ENCODE results near the gene TTC33. TPM values are rescaled to one million over a fixed set of nuclear protein-coding genes. Genes with fewer than 3 reads are reported as not detected.
"Not testable (repeated sequence)": the region's sequence is repeated elsewhere in the genome, so short reads cannot be mapped to it uniquely, and the experiment has no call there.

TTC33 gene
- total RNA-seq, 1 experiment from 2014 or later: 16.7 TPM

DNA sequence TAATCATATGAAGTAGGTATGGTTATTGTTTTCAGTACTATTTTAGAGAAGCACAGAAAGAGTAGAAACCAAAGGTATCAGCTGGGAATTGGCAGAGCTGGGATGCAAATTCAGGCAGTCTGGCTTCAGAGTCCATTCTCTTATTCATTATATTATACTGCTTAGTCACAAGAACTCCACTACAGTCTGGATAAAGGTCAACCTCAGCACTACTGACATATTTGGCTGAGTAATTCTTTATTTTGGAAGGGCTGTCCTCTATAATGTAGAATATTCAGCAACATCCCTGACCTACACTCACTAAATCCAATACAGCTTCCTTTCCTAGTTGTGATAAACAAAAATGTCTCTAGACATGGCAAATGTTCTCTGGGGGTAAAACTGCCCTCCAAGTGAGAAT, 38.5 kb downstream of the TTC33 start:
- peak; percentile 66 for DNase-seq (ENCODE audit: low read depth)

DNA sequence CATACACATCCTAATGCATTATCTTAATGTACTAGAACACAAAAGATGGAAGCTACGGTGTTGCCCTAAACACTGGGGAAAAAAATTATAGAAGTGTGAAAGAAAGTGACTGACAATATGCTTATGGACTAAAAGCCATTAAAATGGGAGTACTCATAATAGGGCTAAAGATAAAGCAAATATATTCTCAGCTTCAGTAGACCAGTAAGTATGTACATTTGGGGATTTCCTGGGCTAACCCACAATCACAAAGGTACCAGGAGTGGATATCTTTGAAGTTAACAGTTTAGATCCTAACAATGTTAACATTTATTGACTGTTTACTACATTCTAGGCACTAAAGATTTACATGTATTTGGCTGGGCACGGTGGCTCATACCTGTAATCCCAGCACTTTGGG, 39.2 kb downstream of the TTC33 start:
- DNase-seq (ENCODE audit: low read depth): no peak

DNA sequence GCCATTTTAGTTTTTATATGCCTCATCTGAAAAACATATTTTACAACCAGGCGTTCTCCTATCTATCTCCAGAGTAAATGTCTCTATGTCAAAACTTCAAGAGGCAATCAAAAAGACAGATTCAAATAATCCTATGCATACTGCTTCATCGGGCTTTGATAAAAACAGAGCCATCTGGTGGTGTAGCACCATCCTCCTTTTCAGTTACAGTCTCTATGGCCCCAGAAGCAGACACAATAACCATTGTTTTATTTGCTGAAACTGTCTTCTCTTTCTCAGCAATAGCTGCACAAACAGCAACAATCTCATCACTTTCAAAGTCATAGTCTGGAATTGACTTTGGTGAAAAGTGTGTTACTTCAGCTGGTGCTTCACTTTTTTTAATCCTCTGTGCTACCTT, 39.8 kb downstream of the TTC33 start:
- peak; percentile 23 for DNase-seq (ENCODE audit: low read depth)

DNA sequence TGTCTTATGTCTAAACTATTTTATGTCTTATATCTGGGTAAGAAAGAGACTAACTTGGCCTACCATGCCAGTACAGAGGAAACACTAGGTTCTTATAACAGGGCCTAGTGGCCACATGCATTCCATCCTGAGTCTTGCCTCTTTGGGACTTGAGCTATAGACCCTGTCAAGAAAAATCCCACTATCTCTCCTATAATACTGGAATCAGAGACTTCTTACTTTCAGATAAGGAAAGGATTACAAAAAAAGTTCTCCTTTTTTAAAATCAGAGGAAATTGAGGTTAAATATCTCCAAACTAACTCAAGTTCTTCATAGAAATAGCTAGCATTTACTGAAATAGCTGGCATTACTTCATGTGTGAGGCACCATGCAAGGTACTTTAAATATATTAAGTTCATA, 41.8 kb downstream of the TTC33 start:
- no peak for DNase-seq (ENCODE audit: low read depth)

DNA sequence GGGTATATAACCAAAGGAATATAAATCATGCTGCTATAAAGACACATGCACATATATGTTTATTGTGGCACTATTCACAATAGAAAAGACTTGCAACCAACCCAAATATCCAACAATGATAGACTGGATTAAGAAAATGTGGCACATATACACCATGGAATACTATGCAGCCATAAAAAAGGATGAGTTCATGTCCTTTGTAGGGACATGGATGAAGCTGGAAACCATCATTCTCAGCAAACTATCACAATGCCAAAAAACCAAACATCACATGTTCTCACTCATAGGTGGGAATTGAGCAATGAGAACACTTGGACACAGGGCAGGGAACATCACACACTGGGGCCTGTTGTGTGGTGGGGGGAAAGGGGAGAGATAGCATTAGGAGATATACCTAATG, 45.2 kb downstream of the TTC33 start:
- DNase-seq (ENCODE audit: low read depth): not testable (repeated sequence)

DNA sequence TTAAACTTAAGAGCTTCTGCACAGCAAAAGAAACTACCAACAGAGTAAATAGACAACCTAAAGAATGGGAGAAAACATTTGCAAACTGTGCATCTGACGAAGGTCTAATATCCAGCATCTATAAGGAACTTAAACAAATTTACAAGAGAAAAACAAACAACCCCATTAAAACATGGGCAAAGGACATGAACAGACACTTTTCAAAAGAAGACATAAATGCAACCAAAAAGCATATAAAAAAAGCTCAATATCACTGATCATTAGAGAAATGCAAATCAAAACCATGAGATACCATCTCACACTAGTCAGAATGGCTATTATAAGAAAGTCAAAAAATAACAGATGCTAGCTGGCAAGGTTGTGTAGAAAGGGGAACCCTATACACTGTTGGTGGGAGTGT, 50.3 kb downstream of the TTC33 start:
- DNase-seq (ENCODE audit: low read depth): not testable (repeated sequence)

DNA sequence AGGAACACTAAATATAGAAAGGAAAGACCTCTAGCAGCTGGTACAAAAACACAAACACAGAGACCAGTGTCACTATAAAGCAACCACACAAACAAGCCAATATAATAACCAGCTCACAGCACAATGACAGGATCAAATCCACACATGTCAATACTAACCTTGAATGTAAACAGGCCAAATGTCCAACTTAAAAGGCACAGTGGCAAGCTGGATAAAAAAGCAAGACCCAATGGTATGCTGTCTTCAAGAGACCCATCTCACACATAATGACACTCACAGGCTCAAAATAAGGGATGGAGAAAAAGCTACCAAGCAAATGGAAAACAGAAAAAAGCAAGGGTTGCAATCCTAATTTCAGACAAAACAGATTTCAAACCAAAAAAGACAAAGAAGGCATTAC, 53.7 kb downstream of the TTC33 start:
- not testable (repeated sequence) for DNase-seq (ENCODE audit: low read depth)

DNA sequence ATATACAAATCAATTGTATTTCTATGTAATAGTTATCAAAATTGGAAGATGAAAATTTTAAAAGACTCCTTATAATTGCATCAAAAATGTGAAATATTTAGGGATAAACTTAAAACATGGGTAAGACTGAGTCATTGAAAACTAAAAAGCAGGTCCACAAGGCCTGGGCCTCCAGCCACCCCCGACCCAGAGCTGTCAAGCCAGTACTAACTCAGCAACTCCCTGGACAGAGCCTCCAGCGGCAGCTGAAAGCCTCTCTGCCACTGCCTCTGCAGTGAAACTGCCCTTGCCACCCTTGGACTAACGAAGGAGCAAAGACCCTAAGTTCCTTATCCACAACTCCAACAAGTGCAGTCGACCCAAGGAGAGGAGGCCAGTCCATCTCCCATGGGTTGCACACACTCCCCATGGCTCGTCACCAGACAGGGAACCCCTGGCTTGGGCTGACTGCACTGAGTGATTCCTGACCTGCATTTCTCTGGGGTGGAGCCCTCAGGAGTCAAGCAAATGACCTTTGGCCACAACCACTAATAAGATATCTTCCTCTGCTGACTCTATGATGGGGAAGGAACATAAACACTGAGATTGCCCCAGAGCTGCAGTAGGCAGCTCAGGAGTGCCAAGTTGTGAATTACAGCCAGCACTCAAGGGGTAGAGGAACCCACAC, 55.5 kb downstream of the TTC33 start:
- DNase-seq (ENCODE audit: low read depth): no peak

DNA sequence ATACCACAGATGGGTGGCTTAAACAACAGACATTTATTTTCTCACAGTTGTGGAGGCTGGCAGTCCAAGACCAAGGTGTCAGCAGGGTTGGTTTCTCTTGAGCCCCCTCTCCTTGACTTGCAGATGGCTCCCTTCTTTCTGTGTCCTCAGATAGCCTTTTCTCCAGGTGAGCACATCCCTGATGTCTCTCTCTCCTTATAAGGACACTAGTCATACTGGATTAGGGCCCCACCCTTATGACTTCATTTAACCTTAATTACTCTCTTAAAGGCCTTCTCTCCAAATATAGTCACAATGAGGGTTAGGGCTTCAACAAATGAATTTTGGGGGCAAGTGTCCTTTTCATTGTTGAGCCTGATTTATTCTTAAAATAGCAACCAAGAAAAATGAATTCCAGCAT, 61.3 kb downstream of the TTC33 start:
- DNase-seq (ENCODE audit: low read depth): no peak

DNA sequence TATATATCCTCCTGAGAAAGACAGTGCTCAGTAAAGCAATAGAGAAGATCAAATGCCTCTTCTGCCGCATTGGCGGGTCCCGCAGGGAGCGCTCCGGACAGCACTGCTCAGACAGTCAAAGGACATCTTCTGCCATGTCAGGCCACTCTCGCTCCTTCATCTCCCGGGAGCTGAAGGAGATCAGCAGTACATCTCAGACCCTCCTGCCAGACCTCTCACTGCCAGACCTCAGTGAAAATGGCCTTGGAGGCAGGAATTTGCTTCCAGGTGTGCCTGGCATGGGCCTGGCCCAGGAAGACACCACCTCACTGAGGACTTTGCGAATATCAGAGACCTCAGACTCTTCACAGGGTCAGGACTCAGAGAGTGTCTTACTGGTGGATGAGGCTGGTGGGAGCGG, 63.9 kb downstream of the TTC33 start:
- DNase-seq (ENCODE audit: low read depth): no peak

DNA sequence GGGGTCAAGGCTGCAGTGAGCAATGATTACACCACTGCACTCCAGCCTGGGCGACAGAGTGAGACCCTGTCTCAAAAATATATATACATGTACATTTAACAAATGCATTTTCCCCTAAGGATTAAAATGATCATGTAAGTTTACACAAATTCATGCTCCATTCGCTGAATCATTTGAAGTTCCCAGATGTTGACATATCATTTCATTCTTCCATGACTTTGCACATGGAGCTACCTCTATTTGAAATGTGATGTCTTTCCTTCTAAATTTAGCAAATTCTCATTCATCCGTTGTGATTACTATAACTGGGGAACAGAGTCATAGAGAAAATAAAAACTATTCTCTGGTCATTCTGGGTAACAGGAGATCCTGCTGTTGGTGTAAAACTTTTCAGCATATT, 65.5 kb downstream of the TTC33 start:
- DNase-seq (ENCODE audit: low read depth): no peak

DNA sequence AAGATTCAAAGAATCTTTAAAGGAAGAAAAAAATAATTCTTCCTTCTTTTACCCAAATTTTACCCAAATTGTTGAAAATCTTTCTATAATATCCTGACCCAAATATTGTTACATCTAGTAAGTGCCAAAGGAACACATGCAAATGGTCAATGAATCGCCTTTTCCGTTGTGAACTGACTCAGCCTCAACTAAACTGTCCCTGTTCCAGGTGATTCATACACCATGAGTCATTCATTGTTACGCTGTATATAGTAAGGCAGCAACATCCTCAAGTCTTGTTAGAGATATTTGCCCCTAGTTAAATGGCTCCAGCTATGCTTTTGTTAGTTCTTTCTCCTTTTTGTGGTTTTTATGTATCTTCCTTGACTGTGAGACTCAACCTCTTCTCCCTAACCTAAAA, 66.3 kb downstream of the TTC33 start:
- DNase-seq (ENCODE audit: low read depth): peak; percentile 98

DNA sequence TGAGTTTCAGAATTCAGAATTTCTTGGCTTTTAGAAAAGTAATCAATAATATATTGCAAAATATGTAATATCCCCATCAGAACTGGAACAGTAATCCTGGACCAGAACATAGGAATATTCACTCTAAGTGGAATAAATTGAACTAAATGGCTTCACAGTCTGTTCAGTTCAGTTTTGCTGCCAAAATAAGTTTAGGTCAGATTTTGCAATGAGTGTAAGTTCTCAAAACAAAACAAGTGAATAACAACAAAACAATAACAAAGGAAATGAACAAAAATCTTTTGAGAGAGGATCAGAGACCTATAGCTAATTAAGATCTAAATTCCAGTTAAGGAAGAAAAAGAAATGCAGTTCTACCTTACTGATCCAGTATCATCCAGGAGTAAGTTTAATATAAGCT, 66.8 kb downstream of the TTC33 start:
- no peak for DNase-seq (ENCODE audit: low read depth)

DNA sequence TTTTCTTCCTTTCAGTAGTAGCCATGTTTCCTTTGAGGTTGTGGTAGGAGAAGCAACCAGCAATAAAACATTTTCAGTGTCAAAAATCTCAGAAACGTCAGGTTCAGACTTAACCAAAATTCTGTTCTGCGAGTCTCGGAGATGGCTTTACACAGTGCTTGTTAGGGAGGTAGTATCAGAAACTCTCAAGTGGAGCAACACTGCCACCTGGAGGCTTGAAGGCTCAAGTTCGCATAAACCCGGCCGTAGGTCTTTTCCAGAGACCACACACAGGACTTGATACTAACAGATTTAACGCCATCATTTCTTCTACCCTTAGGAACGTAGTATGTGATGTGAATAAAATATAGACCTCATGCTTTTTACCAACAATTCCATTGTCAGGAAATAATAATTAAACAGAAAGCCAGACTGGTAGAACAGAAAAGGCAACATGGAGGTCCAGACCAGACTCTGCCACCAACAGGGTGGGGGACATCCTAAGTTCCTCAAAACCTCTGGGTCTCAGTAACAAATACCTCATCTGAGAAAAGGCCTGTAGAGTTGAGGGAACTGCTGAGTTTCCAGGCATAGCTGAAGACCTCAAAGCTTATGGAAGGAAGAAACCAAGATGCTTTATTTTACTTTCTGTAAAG, 67.5 kb downstream of the TTC33 start:
- DNase-seq (ENCODE audit: low read depth): peak; percentile 86

DNA sequence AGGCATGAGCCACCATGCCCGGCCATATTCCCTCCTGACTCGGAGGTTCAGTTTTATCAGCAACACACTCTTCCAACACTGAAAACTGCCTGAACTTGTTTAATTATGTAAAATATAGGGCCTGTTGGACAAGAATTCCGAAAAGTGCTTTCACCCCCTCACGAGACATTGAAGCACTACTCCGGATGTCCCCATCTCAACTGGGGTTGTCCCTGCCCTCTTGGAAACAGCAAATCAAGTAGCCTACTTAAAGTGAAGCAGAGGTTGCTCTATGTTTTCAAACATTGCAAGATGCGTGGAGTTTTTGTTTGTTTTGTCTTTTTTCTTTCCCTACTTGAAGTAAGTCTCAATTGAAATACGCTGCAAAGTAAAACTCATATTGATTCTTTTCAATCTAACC, 68.4 kb downstream of the TTC33 start:
- no peak for DNase-seq (ENCODE audit: low read depth)

DNA sequence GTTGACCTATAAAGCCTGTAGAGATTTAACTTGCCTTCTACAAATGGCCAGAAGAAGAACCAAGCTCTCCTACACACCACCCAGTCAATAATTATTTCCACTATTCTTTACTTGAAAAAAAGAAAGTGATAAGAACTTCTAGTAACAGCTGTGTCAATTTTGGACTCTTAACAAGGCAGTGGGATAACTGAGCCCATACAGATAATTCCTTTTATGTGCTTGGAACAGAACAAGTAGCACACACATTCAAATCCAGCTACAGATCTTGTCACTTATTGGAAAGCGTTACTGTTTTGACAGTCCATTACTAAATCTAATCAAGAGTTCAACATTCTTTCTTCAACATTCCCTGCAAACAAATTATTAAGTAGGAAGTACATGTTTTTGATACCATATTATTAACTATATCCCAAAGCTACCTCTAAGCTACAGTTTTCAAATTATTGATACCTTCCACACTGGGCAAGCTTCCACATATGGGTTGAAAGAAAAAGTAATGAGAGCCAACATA, 69.7 kb downstream of the TTC33 start:
- no peak for DNase-seq (ENCODE audit: low read depth)

DNA sequence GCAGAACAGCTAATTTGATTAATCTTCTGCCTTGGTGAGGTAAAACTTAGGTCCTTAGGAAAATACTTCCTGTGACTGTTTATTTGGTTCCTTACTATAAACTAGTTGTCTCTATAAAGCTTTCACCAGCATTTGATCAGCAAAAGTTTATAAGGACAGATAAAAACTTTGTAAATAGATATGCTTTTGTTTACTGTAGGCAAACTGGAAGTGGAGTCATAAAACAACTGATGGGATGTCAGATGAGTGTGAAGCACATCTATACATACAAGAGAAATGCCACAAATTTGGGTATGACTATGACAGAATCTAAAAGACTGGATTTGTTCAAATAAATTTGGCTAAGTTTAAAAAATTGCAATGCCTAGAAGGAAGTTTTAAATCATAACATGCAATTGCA, 70.6 kb downstream of the TTC33 start:
- no peak for DNase-seq (ENCODE audit: low read depth)

DNA sequence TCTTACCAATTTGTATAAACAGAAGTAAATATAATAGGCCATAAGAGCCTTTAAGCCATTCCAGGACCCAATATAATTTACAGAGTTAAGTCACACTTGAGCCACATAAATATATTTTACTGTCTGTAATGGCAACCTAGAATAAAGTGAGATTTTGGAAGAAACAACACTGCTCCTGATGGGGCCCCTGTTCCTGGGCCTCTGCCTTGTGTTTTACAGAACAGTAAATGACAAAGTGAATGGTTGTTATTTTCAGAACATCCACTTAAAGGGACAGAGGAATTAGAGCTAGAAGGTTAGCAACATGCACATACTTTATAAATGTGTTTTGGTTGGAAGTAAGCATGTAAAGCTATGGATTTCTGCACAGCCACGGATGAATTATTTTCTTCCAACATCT, 72.5 kb downstream of the TTC33 start:
- no peak for DNase-seq (ENCODE audit: low read depth)

DNA sequence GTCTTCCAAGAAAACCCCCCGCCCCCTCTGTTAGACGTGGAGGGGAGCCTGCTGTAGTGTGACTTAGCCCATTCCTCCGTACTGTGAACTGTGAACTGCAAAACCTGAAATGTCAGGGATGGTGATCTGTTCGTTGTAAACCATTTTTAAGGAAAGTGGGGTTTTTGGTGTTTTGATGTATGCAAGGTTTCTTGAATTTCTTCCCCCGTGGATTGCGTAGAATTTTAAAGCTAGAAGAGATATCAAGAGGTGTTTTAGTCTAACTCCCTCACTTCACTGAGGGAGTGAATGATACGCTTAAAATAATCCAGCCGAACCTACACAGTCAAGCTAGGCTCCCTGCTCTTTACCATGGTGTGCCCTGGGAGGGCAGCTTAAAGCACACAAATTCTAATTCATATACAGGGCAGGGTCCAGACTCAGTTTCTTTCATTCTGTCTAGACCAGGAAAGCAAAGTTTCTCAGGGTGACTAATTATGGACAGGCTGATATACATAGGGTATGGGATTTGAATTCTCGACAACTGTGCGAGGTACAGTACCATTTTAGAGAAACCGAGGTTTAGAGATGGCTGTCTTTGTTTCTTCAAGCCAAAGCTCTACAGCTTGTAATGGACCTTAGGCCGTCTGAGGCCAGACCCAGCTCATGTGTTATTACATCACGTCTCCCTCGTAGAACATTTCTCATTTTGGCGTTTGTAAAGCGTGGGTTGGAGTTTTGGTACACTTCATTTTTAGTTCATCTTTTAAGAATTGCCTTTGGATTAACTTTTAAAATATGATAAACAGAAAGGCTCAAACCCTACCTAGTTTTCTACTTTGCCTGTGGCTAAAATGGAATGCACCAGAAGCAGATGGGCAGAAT, 73.4 kb downstream of the TTC33 start:
- no peak for DNase-seq (ENCODE audit: low read depth)

DNA sequence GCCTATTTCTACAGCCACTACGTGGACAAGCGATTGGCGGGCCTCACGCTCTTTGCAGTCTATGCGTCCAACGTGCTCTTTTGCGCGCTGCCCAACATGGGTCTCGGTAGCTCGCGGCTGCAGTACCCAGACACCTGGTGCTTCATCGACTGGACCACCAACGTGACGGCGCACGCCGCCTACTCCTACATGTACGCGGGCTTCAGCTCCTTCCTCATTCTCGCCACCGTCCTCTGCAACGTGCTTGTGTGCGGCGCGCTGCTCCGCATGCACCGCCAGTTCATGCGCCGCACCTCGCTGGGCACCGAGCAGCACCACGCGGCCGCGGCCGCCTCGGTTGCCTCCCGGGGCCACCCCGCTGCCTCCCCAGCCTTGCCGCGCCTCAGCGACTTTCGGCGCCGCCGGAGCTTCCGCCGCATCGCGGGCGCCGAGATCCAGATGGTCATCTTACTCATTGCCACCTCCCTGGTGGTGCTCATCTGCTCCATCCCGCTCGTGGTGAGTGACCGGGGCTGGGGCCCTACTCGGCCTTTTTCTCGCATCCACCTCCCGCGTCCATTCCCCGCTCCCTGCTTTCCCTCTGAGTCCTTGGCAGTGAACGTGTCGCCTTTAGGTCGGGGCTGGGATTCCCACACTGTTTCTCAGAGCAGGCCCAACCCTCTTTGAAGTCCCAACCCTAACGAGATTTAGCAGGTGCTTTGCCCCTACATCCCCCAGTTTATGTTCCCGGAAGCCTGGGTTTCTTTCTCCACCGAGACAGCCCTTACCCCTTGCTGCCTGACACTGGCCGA, 74.2 kb downstream of the TTC33 start:
- no peak for DNase-seq (ENCODE audit: low read depth)

DNA sequence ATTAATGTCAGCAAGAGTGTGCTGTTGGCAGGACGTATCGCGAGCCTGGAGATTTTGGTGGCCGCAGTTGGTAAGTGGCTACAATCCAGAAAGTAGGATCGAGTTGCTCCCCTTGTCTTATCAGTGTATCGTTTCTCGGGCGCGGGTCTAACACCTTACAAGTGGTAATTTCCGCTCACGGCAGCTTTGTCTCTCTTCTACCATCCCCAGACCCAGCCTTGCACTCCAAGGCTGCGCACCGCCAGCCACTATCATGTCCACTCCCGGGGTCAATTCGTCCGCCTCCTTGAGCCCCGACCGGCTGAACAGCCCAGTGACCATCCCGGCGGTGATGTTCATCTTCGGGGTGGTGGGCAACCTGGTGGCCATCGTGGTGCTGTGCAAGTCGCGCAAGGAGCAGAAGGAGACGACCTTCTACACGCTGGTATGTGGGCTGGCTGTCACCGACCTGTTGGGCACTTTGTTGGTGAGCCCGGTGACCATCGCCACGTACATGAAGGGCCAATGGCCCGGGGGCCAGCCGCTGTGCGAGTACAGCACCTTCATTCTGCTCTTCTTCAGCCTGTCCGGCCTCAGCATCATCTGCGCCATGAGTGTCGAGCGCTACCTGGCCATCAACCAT, 74.9 kb downstream of the TTC33 start:
- no peak for DNase-seq (ENCODE audit: low read depth)
